ENCODE data around the gene ANKRD10. TPM values are rescaled to one million over a fixed set of nuclear protein-coding genes. Genes with fewer than 3 reads are reported as not detected.

The ANKRD10 gene
- total RNA-seq, 1 experiment from 2014 or later, result 159 TPM

- H3T11ph ChIP-seq (ENCODE audit: low read length), result no peak overlapping the region
- no peak overlapping the region for H2BK15ac ChIP-seq (ENCODE audit: low read depth, low read length)
- no peak overlapping the region for H3K18ac ChIP-seq (ENCODE audit: insufficient read length, low read depth, low read length)
- no peaks in the 10 kb centered on the region for H3K27me3 ChIP-seq (ENCODE audit: insufficient read depth, low read length)
- H3K9me3 Mint-ChIP-seq, result no peaks in the 10 kb centered on the region
- H3K27ac ChIP-seq (ENCODE audit: insufficient read length, low read depth, low read length), result no peak overlapping the region
- no peak overlapping the region for H3K23ac ChIP-seq (ENCODE audit: insufficient read length, low read depth, low read length)
- no peaks in the 10 kb centered on the region for H3K36me3 Mint-ChIP-seq (ENCODE audit: insufficient read depth in 1 of 3, low read depth in 3 of 3)
- H4K5ac ChIP-seq (ENCODE audit: insufficient read length, low read depth, low read length), result no peak overlapping the region
- peak; percentile 15 for DNase-seq
- H3K14ac ChIP-seq (ENCODE audit: insufficient read depth, low read length), result no peak overlapping the region
- no peak overlapping the region for H4K8ac ChIP-seq (replicated peaks; ENCODE audit: insufficient read length, low read depth, low read length)
- no peak overlapping the region for H3K4ac ChIP-seq (ENCODE audit: low read depth, low read length)
- peaks cover 2% of the 10 kb centered on the region for H3K27me3 Mint-ChIP-seq (ENCODE audit: low read depth)
- no peak overlapping the region for H3K27ac Mint-ChIP-seq
- no peak overlapping the region for H3K9ac ChIP-seq (ENCODE audit: extremely low read depth, insufficient read length, low read length)
- no peak overlapping the region for H2BK20ac ChIP-seq (ENCODE audit: low read depth, low read length, poor library complexity, severe bottlenecking)
- H3K56ac ChIP-seq (ENCODE audit: insufficient read length, low read depth, low read length), result no peak overlapping the region
- no peak for TF ChIP-seq CTCF (conservative IDR thresholded peaks at IDR 0.05)
- no peaks in the 10 kb centered on the region for H4K20me1 ChIP-seq (ENCODE audit: control insufficient read depth, insufficient read depth, insufficient read length)
- WGBS (ENCODE audit: extremely low coverage, insufficient read length, low lambda C conversion rate), result no CpG with 5 or more reads among the region's 4 CpGs
- H3K79me2 ChIP-seq (ENCODE audit: insufficient read depth, low read length), result no peaks in the 10 kb centered on the region
- H2BK5ac ChIP-seq (ENCODE audit: insufficient read length, low read length), result no peak overlapping the region
- H3K4me2 ChIP-seq (ENCODE audit: insufficient read depth, insufficient read length, low read length), result no peak overlapping the region
- peaks cover 3% of the 10 kb centered on the region; the same call in 1 of the 2 replicates for H3K4me1 ChIP-seq (ENCODE audit: insufficient read depth, low read length)
- no peak overlapping the region for H2AFZ ChIP-seq (ENCODE audit: low read length)
- H2BK120ac ChIP-seq (ENCODE audit: low read depth, low read length, poor library complexity, severe bottlenecking), result no peak overlapping the region
- no peaks in the 10 kb centered on the region for H3K23me2 ChIP-seq (ENCODE audit: insufficient read length, low read depth, low read length, poor library complexity, severe bottlenecking)
- H3K4me1 Mint-ChIP-seq, result peaks cover 26 to 28% of the 10 kb centered on the region in 2 experiments
- H3K79me1 ChIP-seq (ENCODE audit: insufficient read depth, low read depth, low read length, poor library complexity, severe bottlenecking), result no peaks in the 10 kb centered on the region
- H3K4me3 Mint-ChIP-seq, result no peak overlapping the region
- H4K91ac ChIP-seq (ENCODE audit: insufficient read length, low read depth, low read length), result no peak overlapping the region
- H3K9me3 ChIP-seq (ENCODE audit: control insufficient read depth, low read depth, low read length), result no peaks in the 10 kb centered on the region
- H2AK5ac ChIP-seq (ENCODE audit: insufficient read length, low read length), result no peak overlapping the region
- no peak overlapping the region for H2BK12ac ChIP-seq (ENCODE audit: insufficient read length, low read depth, low read length)
Measured at GRCh38 chr13:110923777-110924638, 9.1 kb upstream of the ANKRD10 start.
